LNCaP clone FGC (cell line): Measurements from ENCODE around the gene PALB2.
A peak's percentile ranks its signal among the peaks of the same experiment; 100 is the strongest.

Experiments
- DNase-seq: peaks from one replicate; pipeline ENCODE4 v3.0.0-alpha.2; 2011; ENCODE audit warnings: low read depth
- H3K4me3 ChIP-seq: 2 replicates; pipeline ENCODE4 v1.5.1; 2011; ENCODE audit warnings: mild to moderate bottlenecking, low read depth, low read length, control low read depth
- CTCF ChIP-seq: IDR thresholded peaks from 2 replicates; pipeline ENCODE4 v1.5.1; 2012; ENCODE audit warnings: mild to moderate bottlenecking; ENCODE audit not compliant: control insufficient read depth, insufficient read depth; ENCODE audit errors: extremely low read depth

Gene PALB2

GRCh38 chr16:23571895-23572294 is 69.2 kb downstream of the PALB2 start:
- no peak for DNase-seq
- H3K4me3 ChIP-seq: no peak overlapping the region
- no peak for TF ChIP-seq CTCF

- no peak for TF ChIP-seq CTCF
- no peak for DNase-seq
- no peak overlapping the region for H3K4me3 ChIP-seq
Measured at GRCh38 chr16:23570992-23571632, 70.0 kb downstream of the PALB2 start.

GRCh38 chr16:23567602-23568001 is 73.5 kb downstream of the PALB2 start:
- DNase-seq: no peak
- no peak overlapping the region for H3K4me3 ChIP-seq

GRCh38 chr16:23566724-23567123 is 74.4 kb downstream of the PALB2 start:
- H3K4me3 ChIP-seq: no peak overlapping the region
- TF ChIP-seq CTCF: no peak
- no peak for DNase-seq

More at GRCh38 chr16:23567602-23568001, 73.5 kb downstream of the PALB2 start:
- TF ChIP-seq CTCF: no peak

GRCh38 chr16:23564575-23565363 is 76.3 kb downstream of the PALB2 start:
- no peak overlapping the region for H3K4me3 ChIP-seq
- no peak for TF ChIP-seq CTCF
- DNase-seq: peak; percentile 64

GRCh38 chr16:23563186-23563585 is 77.9 kb downstream of the PALB2 start:
- no peak for DNase-seq
- TF ChIP-seq CTCF: no peak
- no peak overlapping the region for H3K4me3 ChIP-seq
